ENCODE results near the gene KCNQ5.

The KCNQ5 gene

GRCh38 chr6:72849346-72849745 is 227.5 kb downstream of the KCNQ5 start:
- no peak overlapping the region for H3K4me2 ChIP-seq (ENCODE audit: low read depth, low read length, poor library complexity, severe bottlenecking)
- H3K9ac ChIP-seq (ENCODE audit: low read length), result no peak overlapping the region
- no peaks in the 10 kb centered on the region for H3F3A ChIP-seq (ENCODE audit: insufficient read depth)
- H3K9me2 ChIP-seq (replicated peaks; ENCODE audit: insufficient read depth, low read length), result no peaks in the 10 kb centered on the region
- no peaks in the 10 kb centered on the region for H3K27me3 ChIP-seq (ENCODE audit: low read length)
- no peak overlapping the region for H2AFZ ChIP-seq (ENCODE audit: low read depth, low read length, severe bottlenecking)
- H4K20me1 ChIP-seq (ENCODE audit: low read depth, low read length), result peaks cover 6% of the 10 kb centered on the region
- H3K27ac ChIP-seq (ENCODE audit: low read depth, low read length), result no peak overlapping the region
- H3K36me3 ChIP-seq (ENCODE audit: low read length), result no peaks in the 10 kb centered on the region
- no peak overlapping the region for H3K4me3 ChIP-seq (ENCODE audit: insufficient read depth, low read length, poor library complexity, severe bottlenecking)
- H3K9me3 ChIP-seq (ENCODE audit: insufficient read depth, low read length), result no peaks in the 10 kb centered on the region
- H3K79me2 ChIP-seq (ENCODE audit: insufficient read depth, low read length), result peaks cover 36% of the 10 kb centered on the region
- TF ChIP-seq CTCF (IDR thresholded peaks at IDR 0.05; ENCODE audit: insufficient read depth, low read length, poor library complexity, severe bottlenecking) (no peak), EZH2phosphoT487 (conservative IDR thresholded peaks at IDR 0.05; ENCODE audit: low read length) (no peak)

GRCh38 chr6:72850040-72850439 is 228.2 kb downstream of the KCNQ5 start:
- peaks cover 36% of the 10 kb centered on the region for H3K79me2 ChIP-seq (ENCODE audit: insufficient read depth, low read length)
- H3K4me2 ChIP-seq (ENCODE audit: low read depth, low read length, poor library complexity, severe bottlenecking), result no peak overlapping the region
- H3F3A ChIP-seq (ENCODE audit: insufficient read depth), result no peaks in the 10 kb centered on the region
- no peak overlapping the region for H2AFZ ChIP-seq (ENCODE audit: low read depth, low read length, severe bottlenecking)
- no peak overlapping the region for H3K4me3 ChIP-seq (ENCODE audit: insufficient read depth, low read length, poor library complexity, severe bottlenecking)
- no peaks in the 10 kb centered on the region for H3K27me3 ChIP-seq (ENCODE audit: low read length)
- no peak for TF ChIP-seq CTCF (IDR thresholded peaks at IDR 0.05; ENCODE audit: insufficient read depth, low read length, poor library complexity, severe bottlenecking)
- TF ChIP-seq EZH2phosphoT487 (conservative IDR thresholded peaks at IDR 0.05; ENCODE audit: low read length), result no peak
- no peak overlapping the region for H3K9ac ChIP-seq (ENCODE audit: low read length)
- no peak overlapping the region for H3K27ac ChIP-seq (ENCODE audit: low read depth, low read length)
- no peaks in the 10 kb centered on the region for H3K36me3 ChIP-seq (ENCODE audit: low read length)
- no peaks in the 10 kb centered on the region for H3K9me3 ChIP-seq (ENCODE audit: insufficient read depth, low read length)
- no peaks in the 10 kb centered on the region for H3K9me2 ChIP-seq (replicated peaks; ENCODE audit: insufficient read depth, low read length)
- no peaks in the 10 kb centered on the region; the same call in 1 of the 2 replicates for H4K20me1 ChIP-seq (ENCODE audit: low read depth, low read length)

GRCh38 chr6:72850469-72850868 is 228.6 kb downstream of the KCNQ5 start:
- no peaks in the 10 kb centered on the region for H3K36me3 ChIP-seq (ENCODE audit: low read length)
- H4K20me1 ChIP-seq (ENCODE audit: low read depth, low read length), result no peaks in the 10 kb centered on the region
- H3F3A ChIP-seq (ENCODE audit: insufficient read depth), result no peaks in the 10 kb centered on the region
- no peak for TF ChIP-seq CTCF (IDR thresholded peaks at IDR 0.05; ENCODE audit: insufficient read depth, low read length, poor library complexity, severe bottlenecking)
- no peak for TF ChIP-seq EZH2phosphoT487 (conservative IDR thresholded peaks at IDR 0.05; ENCODE audit: low read length)
- no peak overlapping the region for H3K9ac ChIP-seq (ENCODE audit: low read length)
- H2AFZ ChIP-seq (ENCODE audit: low read depth, low read length, severe bottlenecking), result no peak overlapping the region
- H3K79me2 ChIP-seq (ENCODE audit: insufficient read depth, low read length), result peaks cover 38% of the 10 kb centered on the region
- no peak overlapping the region for H3K4me2 ChIP-seq (ENCODE audit: low read depth, low read length, poor library complexity, severe bottlenecking)
- H3K9me3 ChIP-seq (ENCODE audit: insufficient read depth, low read length), result no peaks in the 10 kb centered on the region
- no peaks in the 10 kb centered on the region for H3K9me2 ChIP-seq (replicated peaks; ENCODE audit: insufficient read depth, low read length)
- no peak overlapping the region for H3K4me3 ChIP-seq (ENCODE audit: insufficient read depth, low read length, poor library complexity, severe bottlenecking)
- H3K27me3 ChIP-seq (ENCODE audit: low read length), result no peaks in the 10 kb centered on the region
- no peak overlapping the region for H3K27ac ChIP-seq (ENCODE audit: low read depth, low read length)

Measured in SU-DHL-6 (cell line).